WI38 (cell line): ENCODE measurements around the gene ARID4A.
"Not testable (repeated sequence)": the region's sequence is repeated elsewhere in the genome, so short reads cannot be mapped to it uniquely, and the experiment has no call there.

Experiments
- H3K4me3 ChIP-seq: 2 replicates; pipeline ENCODE4 v1.5.1; 2011; ENCODE audit warnings: low read depth, mild to moderate bottlenecking, control low read depth, low read length
- TF ChIP-seq, protein P1 (sequence below): IDR thresholded peaks from 2 replicates; pipeline ENCODE4 v1.5.1; 2012; ENCODE audit warnings: low read depth, mild to moderate bottlenecking, control low read depth, low read length

Gene ARID4A

DNA sequence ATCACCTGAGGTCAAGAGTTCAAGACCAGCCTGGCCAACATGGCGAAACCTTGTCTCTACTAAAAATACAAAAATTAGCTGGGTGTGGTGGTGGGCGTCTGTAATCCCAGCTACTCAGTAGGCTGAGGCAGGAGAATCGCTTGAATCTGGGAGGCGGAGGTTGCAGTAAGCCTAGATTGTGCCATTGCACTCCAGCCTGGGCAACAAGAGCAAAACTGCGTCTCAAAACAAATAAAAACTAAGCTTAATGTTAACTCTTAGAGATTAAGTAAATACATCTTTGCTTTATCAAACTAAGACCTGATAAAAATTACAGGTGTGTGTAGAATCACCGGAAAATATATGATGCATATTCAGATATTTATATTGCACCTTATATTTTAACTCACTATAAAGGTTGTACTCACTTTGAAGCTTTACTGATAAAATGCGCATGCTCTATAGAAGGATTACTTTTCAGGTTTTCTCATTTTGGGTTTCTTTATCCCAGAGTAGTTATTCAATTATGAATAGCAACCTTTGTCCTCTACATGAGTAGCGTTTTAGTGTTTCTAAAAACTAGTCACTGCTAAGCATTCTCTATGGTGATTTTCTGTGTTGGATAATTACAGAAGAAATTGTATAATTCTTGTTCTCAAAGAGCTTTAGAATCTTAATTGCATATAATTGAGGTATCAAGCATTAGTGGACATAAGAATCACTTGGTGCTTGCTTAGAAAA, 9.4 kb downstream of the ARID4A start:
- no peak overlapping the region for H3K4me3 ChIP-seq
- TF ChIP-seq, protein P1, sequence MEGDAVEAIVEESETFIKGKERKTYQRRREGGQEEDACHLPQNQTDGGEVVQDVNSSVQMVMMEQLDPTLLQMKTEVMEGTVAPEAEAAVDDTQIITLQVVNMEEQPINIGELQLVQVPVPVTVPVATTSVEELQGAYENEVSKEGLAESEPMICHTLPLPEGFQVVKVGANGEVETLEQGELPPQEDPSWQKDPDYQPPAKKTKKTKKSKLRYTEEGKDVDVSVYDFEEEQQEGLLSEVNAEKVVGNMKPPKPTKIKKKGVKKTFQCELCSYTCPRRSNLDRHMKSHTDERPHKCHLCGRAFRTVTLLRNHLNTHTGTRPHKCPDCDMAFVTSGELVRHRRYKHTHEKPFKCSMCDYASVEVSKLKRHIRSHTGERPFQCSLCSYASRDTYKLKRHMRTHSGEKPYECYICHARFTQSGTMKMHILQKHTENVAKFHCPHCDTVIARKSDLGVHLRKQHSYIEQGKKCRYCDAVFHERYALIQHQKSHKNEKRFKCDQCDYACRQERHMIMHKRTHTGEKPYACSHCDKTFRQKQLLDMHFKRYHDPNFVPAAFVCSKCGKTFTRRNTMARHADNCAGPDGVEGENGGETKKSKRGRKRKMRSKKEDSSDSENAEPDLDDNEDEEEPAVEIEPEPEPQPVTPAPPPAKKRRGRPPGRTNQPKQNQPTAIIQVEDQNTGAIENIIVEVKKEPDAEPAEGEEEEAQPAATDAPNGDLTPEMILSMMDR = no peak

DNA sequence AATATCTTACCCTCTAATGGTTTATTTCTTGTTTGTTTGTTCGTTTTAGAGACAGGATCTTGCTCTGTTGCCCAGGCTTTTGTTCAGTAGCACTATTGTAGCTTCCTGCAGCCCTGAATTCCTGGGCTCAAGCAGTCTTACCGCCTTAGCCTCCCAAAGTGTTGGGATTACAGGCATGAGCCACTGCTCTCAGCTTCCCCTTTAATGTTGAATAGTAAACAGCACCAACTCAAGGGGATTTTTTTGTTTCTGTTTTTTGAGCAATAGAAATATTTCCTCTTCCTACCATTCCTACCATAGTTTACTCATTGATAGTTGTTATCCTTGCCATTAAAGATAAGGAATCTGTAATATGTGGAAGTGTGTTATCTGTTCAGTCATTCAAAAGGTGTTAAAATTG, 10.7 kb downstream of the ARID4A start:
- H3K4me3 ChIP-seq = no peak overlapping the region
- TF ChIP-seq, protein P1 = no peak

- no peak overlapping the region for H3K4me3 ChIP-seq
- TF ChIP-seq, protein P1 = no peak
These were observed 15.3 kb downstream of the ARID4A start for GRCh38 chr14:58313699-58314098.

DNA sequence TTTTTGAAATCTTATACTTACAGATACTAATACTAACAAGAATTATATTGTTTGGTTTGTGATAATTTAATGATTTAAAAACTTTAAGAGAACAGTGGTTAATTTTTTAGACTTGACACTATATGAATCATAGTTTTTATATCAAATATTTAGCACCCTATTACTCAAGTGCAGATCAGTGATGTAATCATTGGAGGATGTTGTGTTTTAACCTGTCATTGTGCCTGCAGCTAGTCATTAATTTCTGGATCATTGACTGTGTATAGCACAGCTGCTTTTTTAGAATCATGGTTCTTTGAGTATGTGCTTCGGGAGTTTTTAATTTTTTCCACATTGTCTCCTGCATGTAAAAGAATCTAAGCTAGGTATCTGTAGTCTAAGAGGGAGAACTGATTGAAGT, 17.3 kb downstream of the ARID4A start:
- TF ChIP-seq, protein P1 = no peak

GRCh38 chr14:58327019-58327418, 28.7 kb downstream of the ARID4A start:
- no peak overlapping the region for H3K4me3 ChIP-seq
- TF ChIP-seq, protein P1 = no peak

More for the DNA sequence above, 17.3 kb downstream of the ARID4A start:
- H3K4me3 ChIP-seq = no peak overlapping the region

GRCh38 chr14:58331111-58331510, 32.8 kb downstream of the ARID4A start:
- TF ChIP-seq, protein P1 = no peak
- no peak overlapping the region for H3K4me3 ChIP-seq

DNA sequence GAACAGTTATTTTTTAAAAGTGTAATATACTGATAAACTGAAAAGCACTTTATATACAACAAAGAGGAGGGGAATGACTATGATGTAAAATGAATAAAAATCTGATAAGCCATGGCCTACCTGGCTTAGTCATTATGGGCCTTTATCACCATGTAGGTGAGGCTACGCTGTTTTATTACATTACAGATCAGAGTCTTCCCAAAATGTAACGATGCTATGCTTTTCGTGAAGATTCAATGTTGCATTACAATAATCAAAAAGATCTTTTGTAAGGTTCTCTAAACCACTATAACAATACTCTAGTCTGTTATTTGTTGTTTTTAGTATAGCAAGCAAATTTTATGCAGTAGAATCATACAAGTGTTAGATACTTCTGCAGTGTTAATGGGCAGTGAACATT, 34.2 kb downstream of the ARID4A start:
- H3K4me3 ChIP-seq = no peak overlapping the region
- TF ChIP-seq, protein P1 = no peak

DNA sequence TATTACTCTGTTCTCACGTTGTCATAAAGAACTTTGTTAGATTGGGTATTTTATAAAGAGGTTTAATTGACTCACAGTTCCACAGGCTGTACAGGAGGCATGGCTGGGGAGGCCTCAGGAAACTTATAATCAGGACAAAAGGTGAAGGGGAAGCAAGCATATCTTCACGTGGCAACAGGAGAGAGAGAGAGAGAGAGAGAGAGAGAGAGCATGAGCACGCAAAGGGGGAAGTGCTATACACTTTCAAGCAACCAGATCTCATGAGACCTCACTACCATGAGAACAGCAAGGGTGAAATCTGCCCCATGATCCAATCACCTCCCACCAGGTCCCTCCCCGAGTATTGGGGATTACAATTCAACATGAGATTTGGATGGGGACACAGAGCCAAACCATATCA, 41.3 kb downstream of the ARID4A start:
- H3K4me3 ChIP-seq = not testable (repeated sequence)
